GM18511 (cell line): Measurements from ENCODE around the gene EPN2.

Source experiments
- ATAC-seq: cut with Tn5 transposase; IDR thresholded peaks from one replicate; pipeline ENCODE4 v1.9.1; 2021; ENCODE audit warnings: mild to moderate bottlenecking, moderate library complexity; ENCODE audit not compliant: unreplicated experiment

The EPN2 gene

GRCh38 chr17:19328441-19329061 lies 91.4 kb downstream of the EPN2 start:
- ATAC-seq = no peak

- no peak for ATAC-seq
Observed at GRCh38 chr17:19329136-19329535, 92.0 kb downstream of the EPN2 start.

DNA sequence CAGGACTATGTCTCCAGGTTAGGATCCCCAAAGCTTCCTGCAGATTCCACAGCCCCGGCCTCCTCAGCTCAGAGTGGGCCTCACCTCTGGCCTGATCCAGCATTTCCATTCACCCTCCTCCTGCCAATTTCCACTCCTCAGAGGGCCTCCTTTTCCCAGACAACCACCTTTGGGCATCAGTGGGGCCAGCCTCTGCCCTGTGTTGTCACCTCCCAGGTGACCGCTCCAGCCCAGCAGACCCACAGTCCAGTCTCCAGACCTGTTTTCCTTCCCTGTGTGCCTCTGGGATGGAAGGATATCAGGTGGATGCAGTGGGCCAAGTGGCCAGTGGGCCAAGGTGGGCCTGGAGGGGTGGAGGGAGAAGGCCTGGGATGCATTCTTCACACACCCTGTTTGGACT lies 92.7 kb downstream of the EPN2 start:
- no peak for ATAC-seq

DNA sequence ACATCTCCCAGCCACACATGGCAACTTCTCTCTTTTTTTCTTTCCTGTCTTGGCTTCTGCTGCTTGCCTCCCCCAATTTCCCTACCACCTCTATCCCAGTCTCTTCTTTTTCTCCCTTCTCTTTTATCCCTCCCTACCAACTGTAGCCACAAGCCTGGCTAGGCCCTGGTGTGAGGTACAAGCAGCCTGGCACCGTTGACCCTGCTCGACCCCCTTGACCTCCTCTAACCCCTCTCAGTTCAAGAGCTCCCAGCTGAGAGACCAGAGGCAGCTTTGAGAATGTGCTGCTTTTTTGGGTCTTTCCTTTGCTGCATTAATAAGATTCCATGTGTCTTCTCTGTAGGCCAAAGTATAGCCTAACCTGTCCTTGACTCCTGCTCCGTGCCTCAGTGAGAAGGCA lies 93.1 kb downstream of the EPN2 start:
- no peak for ATAC-seq

DNA sequence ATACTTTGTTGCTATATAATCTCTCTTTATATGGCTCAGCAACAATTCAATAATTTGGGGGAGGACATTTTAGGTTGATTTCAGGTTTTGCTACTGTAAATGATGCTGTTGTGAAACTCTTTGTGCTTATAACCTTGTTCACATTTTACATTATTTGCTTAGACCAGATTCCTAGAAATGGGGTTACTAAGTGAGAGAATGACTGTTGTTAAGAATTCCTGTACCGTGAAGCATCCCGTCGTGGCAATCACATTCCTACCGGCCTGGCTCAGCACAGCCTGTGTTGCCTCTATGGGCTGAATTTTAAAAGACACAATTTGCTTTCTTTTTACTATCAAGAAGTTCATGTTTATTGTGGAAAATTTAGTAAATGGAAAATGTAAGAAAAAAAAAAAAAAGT lies 94.0 kb downstream of the EPN2 start:
- no peak for ATAC-seq

DNA sequence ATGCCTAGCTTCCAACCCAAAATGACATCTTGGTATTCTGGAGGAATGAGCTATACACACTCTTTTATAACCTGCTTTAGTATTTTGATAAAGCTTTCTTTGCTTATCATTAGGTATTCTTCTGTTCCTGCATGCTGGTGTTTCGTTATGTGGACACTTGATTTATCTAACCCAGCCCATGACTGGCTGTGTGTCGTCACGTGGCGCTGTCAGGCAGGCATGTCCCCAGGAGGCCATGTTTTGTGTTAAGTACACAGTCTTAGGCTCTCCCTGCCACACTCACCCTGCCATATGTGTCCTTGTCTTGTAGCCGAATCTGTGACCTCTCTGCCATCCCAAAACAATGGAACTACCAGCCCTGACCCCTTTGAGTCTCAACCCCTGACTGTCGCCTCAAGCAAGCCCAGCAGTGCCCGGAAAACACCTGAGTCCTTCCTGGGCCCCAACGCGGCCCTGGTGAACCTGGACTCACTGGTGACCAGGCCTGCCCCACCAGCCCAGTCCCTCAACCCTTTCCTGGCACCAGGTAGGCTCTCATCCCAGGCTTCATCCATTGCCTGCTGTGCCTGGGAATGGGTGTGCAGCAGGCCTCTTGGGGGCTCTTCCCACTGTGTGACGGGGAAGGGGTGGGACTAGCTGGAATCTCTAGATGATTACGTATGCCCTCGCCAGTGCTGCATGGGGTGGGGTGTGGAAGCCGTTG lies 94.5 kb downstream of the EPN2 start:
- ATAC-seq = no peak

DNA sequence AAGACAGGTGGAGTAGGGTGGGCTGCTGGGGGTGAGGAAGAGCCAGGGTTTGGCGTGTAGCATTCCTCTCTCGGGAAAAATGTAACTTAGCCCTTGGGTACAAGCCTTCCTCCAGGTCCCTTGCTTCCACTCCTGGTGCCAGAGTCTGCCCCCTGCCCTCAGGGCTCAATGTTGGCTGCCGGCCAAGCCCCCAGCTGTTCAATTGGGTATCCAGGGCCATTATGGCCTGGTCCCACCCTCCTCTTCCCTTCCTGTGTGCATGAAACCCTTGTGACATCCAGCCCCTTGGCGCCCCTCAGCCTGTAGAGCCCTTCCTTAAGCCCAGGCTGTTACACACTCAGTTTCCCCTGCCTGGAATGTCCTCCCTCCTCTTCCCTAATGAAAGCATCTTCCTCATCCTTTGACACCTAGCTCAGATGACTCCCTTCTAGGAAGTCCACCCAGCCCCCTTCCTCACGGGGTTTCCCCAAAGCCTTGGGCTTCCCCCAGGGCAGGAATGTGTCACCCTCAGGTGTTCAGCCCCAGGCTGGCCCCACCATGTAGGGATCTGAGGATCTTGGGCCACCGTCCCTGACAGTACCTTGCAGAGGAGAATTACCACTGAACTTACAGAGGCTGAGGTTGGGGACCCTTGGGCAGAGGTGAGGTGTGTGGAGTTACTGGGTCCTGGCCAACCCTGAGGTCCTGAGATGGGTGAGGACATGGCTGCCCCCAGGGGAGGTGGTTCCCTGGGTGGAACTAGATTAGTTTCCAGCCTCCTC lies 95.4 kb downstream of the EPN2 start:
- ATAC-seq = no peak

DNA sequence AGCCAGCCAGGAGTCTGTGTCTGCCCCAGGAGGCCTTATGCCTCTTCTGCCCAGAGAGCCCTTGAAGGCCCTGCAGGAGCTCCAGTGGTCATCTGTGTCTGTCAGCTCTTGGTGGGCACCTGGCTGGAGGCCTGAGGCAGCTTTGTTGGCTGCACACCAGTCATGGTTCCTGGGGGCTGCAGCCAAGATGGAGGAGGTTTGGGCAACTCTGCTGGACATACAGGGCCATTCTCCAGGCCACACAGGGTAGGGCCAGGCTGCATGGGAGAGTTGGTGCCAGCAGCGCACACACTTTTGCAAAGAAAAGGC lies 95.9 kb downstream of the EPN2 start:
- ATAC-seq = no peak

DNA sequence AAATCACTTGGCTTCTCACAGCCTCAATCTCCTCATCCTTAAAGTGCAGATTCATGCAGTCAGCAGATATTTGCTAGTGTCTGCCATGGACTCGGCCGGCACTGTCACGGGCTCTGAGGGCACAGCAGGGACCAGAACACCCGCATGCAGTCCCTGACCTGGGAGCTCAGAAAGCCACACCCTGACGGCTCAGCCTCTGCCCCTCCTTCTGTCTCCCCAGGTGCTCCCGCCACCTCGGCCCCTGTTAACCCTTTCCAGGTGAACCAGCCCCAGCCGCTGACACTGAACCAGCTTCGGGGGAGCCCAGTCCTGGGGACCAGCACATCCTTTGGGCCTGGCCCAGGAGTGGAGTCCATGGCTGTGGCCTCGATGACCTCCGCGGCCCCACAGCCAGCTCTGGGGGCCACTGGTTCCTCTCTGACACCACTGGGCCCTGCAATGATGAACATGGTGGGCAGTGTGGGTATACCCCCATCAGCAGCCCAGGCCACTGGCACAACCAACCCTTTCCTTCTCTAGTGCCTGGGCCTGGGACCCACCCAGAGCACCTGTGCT lies 96.6 kb downstream of the EPN2 start:
- ATAC-seq = no peak

DNA sequence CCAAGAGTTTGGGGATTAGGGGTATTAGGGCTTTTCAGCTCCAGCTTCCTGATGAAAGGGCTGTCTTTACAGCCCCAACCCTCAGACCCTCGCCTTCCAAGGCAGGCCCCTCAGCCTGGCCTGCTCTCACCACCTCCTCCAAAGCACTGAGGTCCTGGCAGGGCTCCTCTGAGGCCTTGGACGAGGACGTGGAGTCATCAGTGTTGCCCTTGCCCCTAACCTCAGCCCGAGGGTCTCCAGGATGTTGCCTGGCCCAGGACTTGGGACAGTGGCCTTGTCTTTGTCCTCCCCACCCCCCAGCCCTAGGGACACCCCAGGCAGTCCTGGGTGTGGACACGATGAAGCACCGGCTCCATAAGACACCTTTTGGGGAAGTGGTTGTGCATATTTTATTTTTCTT lies 97.2 kb downstream of the EPN2 start:
- no peak for ATAC-seq

DNA sequence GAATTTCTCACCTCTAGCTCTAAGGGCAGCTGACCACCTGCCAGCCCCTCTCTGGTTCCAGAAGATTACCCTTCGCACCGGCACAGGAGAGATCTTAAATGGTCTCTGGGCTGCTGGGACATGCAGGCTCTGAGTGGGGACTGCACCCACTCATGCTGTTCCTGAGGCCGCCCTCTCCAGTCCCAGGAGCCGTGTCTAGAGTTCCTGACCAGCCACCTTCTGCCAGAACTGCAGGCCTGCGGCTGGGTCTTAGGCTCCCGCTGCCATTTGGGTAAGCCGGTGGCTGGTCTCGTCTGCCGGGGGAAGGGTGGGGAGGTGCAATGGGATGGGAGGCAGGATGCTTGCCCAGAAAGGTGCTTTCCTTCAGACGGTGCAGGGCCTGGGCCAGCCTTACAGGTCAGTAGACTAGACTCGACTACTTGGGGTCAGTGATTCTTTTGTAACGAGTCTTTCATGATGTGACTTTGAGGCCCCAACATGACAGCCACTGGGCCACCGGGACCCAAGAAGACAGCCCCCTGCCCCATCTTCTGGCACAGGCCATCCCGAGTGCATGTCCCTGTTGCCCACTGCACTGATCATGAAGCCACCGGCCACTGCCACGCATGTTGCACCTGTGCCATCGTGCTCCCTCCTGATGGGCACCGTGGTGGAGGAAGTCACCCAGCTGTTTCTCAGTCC lies 98.9 kb downstream of the EPN2 start:
- ATAC-seq = no peak

- ATAC-seq = no peak
Observed at GRCh38 chr17:19336938-19337711, 100.0 kb downstream of the EPN2 start.

GRCh38 chr17:19337712-19338023 lies 100.5 kb downstream of the EPN2 start:
- ATAC-seq = no peak

- ATAC-seq = peak; percentile 41
Observed at GRCh38 chr17:19338031-19338990, 101.1 kb downstream of the EPN2 start.

DNA sequence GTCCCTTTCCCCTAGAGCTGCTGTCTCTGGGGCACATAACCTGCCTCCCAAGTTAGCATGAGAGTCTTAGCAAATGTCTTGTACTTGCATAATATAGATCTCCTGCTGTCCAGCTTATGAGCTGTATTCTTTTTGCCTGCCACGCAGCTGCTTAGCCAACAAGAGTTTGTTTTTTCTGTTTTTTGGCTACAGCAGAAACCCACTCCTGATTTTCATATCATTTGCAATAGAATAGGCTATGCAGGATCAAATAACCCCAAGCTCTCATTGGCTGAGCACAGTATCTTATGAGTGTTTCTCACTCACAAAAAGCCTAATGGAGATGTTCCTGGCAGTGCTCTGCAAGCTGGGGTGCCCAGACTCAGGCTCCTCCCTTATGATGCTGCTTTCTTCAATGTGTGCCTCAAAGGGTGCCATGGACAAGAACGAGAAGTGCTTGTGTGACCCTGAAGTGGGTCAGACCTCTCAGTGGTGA lies 102.2 kb downstream of the EPN2 start:
- no peak for ATAC-seq

DNA sequence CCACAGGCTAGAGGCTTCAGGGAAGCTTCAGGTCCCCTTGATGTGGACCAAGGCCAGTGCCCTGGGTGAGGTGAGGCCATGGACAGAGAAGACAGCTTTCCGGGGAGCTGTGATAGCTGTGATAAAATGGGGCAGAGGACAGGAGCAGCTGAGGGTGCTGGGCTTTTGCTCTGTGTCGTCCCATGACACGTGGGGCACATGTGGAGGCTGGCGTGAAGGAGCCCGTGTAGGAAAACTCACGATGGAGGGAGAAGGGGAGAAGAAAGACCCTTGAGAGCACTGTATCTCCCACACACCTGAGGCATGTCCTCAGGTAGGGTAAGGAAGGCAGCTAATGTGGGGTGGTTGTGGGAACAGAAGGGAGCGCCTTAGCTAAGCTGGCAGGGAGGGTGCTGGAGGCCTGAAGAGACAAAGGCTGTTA lies 104.1 kb downstream of the EPN2 start:
- ATAC-seq = no peak

- no peak for ATAC-seq
Observed at GRCh38 chr17:19341641-19342610, 104.8 kb downstream of the EPN2 start.

DNA sequence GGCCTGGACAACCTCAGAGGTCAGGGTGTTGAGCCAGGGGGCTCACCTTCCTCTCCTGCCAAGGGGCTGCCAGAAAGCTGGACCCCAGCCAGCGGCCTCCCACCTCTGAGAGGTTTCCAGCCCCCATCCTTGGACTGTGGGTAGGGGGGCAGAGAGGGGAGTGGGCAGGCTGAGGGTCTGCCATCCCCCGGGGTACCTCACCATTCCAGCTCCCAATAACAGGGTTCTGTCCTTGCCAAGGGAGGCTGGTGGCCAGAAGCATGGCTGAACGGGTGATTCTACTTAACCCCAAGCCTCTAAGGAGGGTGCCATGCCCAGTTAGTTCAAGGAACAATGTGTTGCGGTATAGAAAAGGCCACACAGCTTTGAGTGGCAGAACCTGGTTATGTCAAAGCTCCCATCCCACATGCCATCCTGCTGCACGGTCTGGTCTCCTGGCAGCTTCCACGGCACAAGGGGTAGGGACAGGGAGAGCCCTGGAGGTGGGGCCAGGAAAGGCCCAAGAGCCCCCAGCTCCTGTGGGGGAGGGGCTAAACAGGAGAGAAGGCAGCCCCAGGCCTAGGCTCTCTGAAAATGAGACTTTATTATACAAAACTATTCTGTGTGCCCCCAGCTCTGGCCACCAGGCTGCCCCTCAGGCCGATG lies 105.6 kb downstream of the EPN2 start:
- ATAC-seq = no peak
